ENCODE measurements around the gene NUP214. TPM values are rescaled to one million over a fixed set of nuclear protein-coding genes. Genes with fewer than 3 reads are reported as not detected.
"Not testable (repeated sequence)": the region's sequence is repeated elsewhere in the genome, so short reads cannot be mapped to it uniquely, and the experiment has no call there.

Gene NUP214
- total RNA-seq, 3 donors from 2014 or later: 56.1 to 57.9 (median 56.5) TPM

DNA sequence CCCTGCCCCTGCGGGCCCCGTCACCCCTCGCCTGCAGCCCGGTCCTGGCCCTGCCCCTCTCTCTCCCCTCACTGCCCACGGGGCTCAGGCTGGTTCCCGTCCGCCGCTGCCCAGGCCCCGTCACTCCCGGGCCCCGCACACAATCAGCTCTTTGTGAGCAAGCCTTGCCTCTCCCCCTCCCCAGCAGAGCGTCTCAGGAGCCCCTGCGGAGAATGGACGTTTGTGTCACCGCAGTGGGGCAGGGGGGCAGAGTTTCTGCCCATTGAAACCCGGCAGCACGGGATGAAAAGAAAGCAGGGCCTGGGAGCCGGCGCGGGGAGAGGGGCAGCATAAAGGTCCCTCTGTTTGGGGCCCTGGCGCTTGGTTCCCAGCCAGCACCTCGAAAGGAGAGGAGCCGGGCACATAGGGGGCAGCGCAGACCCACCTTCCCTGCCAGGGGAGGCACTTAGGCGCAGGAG lies 13.5 kb upstream of the NUP214 start:
- DNase-seq (no peak), ATAC-seq (no peak)
- H3K4me1 ChIP-seq (ENCODE audit: low read depth): no peaks in the 10 kb centered on the region
- intact Hi-C loops (cut with DNase I, micrococcal nuclease): no loop called here
- H3K36me3 ChIP-seq (ENCODE audit: low read depth): no peaks in the 10 kb centered on the region
- no peak for TF ChIP-seq CTCF (IDR thresholded peaks at IDR 0.05)
- H3K9me3 ChIP-seq: no peaks in the 10 kb centered on the region
- no peak overlapping the region for H3K4me3 ChIP-seq

GRCh38 chr9:131112374-131113154 lies 12.8 kb upstream of the NUP214 start:
- DNase-seq: no peak
- Histone ChIP-seq H3K4me1 (ENCODE audit: low read depth) (no peaks in the 10 kb centered on the region), H3K9me3 (no peaks in the 10 kb centered on the region), H3K36me3 (ENCODE audit: low read depth) (no peaks in the 10 kb centered on the region), H3K4me3 (no peak overlapping the region)
- TF ChIP-seq CTCF (IDR thresholded peaks at IDR 0.05): no peak
- no peak for ATAC-seq
- intact Hi-C loops (cut with DNase I, micrococcal nuclease): no loop called here

DNA sequence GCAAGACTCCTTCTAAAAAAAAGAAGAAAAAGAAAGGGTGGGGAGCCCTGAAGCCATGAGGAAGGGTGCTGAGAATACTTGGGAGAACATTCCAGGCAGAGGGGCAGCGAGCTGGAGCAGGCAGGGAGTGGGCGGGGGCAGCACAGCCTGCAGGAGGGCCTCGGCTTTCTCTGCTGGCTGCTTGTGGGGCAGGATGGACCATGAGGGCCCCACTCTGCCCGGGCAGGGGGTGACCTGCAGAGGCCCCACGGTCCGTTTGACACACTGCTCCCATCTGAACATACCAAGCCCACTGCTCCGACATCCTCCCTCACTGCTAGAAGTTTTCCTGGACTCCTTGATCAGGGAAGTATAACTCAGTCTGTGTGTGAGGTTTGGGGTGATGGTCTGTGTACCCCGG lies 11.7 kb upstream of the NUP214 start:
- TF ChIP-seq CTCF (IDR thresholded peaks at IDR 0.05): no peak
- Histone ChIP-seq H3K4me1 (ENCODE audit: low read depth) (no peaks in the 10 kb centered on the region), H3K9me3 (no peaks in the 10 kb centered on the region), H3K4me3 (no peak overlapping the region), H3K36me3 (ENCODE audit: low read depth) (no peaks in the 10 kb centered on the region)
- intact Hi-C loops (cut with DNase I, micrococcal nuclease): no loop called here
- no peak for DNase-seq
- ATAC-seq: no peak

DNA sequence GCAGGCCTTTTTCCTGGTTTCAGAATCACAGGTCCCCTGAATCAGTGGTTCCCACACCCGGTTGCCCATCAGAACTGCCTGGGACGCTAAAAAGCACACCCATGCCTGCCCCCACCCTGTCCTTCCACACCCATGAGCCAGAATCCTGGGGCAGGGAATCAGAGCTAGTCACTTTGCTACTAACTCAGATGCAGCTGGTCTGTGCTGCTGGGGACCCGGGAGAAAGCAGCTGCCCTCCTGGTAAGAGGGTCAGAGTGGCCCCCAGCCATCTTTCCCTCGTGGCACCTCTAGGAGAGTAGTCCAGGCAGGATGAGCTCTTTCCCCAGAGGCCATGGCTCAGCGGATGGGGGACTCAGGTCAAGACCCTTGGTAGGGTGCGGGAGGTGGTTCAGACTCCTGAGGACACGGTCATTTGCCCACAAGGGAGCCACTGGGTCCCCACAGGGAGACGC lies 11.3 kb upstream of the NUP214 start:
- Histone ChIP-seq H3K9me3 (no peaks in the 10 kb centered on the region), H3K4me3 (no peak overlapping the region), H3K4me1 (ENCODE audit: low read depth) (no peaks in the 10 kb centered on the region), H3K36me3 (ENCODE audit: low read depth) (no peaks in the 10 kb centered on the region)
- TF ChIP-seq CTCF (IDR thresholded peaks at IDR 0.05): no peak
- intact Hi-C loops (cut with DNase I, micrococcal nuclease): no loop called here
- DNase-seq (no peak), ATAC-seq (no peak)

- ATAC-seq; intact Hi-C loops (cut with DNase I, micrococcal nuclease); H3K4me1 ChIP-seq (ENCODE audit: low read depth); H3K4me3 ChIP-seq; DNase-seq; H3K36me3 ChIP-seq (ENCODE audit: low read depth); H3K9me3 ChIP-seq: not testable (repeated sequence)
These were observed 10.0 kb upstream of the NUP214 start for GRCh38 chr9:131115360-131115742.

DNA sequence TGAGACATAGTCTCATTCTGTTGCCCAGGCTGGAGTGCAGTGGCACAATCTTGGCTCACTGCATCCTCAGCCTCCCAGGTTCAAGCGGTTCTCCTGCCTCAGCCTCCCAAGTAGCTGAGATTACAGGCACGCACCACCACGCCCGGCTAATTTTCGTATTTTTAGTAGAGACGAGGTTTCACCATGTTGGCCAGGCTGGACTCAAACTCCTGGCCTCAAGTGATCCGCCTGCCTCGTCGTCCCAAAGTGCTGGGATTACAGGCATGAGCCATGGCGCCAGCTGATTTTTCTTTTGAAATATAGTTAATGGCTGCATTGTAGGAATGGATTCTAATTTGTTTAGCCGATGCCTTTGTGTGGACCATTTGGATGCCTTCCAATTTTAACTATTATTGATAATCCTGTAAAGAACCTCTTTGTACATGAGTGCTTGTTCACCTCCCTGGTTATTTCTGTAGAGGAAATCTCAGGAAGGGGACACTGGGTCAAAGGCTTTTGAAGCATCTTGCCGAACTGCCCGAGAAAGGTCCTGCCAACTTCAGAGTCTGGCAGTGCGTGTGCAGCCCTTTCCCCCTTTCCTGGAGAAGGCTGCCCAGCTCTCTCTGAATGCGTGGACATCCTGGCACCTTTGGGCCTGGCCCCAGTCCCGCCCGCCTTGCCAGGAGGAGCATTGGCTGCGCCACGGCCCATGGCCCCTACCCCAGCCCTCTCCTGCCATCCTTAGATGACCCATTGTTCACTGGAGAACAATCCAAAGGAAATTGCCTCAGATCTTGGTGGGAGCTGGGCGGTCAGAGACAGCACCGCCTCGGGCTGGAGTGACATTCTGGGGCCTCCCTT lies 8.9 kb upstream of the NUP214 start:
- DNase-seq: no peak
- TF ChIP-seq CTCF (IDR thresholded peaks at IDR 0.05): no peak

More for the DNA sequence above, 8.9 kb upstream of the NUP214 start:
- Histone ChIP-seq H3K9me3 (no peaks in the 10 kb centered on the region), H3K4me1 (ENCODE audit: low read depth) (no peaks in the 10 kb centered on the region), H3K4me3 (no peak overlapping the region), H3K36me3 (ENCODE audit: low read depth) (no peaks in the 10 kb centered on the region)
- intact Hi-C loops (cut with DNase I, micrococcal nuclease): no loop called here
- ATAC-seq: no peak
